Transverse colon (tissue), 4 donors: ENCODE measurements around the gene ROBO1.
"Not testable (repeated sequence)": the region's sequence is repeated elsewhere in the genome, so short reads cannot be mapped to it uniquely, and the experiment has no call there.

ENCODE experiments used
- POLR2A ChIP-seq: fragments of 450-650 bp; IDR thresholded peaks from one replicate; pipeline ENCODE4 v1.6.1; 2016; ENCODE audit warnings: antibody characterized with exemption, mild to moderate bottlenecking, moderate library complexity
- POLR2AphosphoS5 ChIP-seq, 3 donors: sonication (generic); formaldehyde crosslinking; IDR thresholded peaks; one replicate each; pipeline ENCODE4 v1.6.1; 2016; ENCODE audit warnings: antibody characterized with exemption in 3 of 3
- TF ChIP-seq, protein P1 (sequence below), 5 experiments: fragments of 200-600 bp in 3 of 5; fragments of 450-650 bp in 2 of 5; sonication (generic) in 3 of 5; IDR thresholded peaks; 1 replicate in 2 of 5; 2 replicates in 3 of 5; pipeline ENCODE4 v1.5.1; 2016 to 2017; ENCODE audit warnings: antibody characterized with exemption in 5 of 5, inconsistent platforms in 3 of 5, mild to moderate bottlenecking in 2 of 5, moderate library complexity in 1 of 5

DNA sequence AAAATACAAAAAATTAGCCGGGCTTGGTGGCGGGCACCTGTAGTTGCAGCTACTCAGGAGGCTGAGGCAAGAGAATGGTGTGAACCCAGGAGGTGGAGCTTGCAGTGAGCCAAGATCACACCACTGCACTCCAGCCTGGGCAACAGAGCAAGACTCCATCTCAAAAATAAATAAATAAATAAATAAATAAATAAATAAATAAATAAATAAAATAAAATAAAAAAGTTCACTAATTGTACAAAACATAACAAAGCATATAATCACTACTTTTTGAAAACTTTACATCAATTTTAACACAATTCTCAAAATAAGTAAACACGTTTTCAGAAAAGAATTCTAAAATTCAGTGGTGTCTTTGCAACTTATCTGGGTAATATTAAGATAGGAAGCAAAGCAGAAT is 1017.5 kb downstream of the ROBO1 start:
- TF ChIP-seq, protein P1, sequence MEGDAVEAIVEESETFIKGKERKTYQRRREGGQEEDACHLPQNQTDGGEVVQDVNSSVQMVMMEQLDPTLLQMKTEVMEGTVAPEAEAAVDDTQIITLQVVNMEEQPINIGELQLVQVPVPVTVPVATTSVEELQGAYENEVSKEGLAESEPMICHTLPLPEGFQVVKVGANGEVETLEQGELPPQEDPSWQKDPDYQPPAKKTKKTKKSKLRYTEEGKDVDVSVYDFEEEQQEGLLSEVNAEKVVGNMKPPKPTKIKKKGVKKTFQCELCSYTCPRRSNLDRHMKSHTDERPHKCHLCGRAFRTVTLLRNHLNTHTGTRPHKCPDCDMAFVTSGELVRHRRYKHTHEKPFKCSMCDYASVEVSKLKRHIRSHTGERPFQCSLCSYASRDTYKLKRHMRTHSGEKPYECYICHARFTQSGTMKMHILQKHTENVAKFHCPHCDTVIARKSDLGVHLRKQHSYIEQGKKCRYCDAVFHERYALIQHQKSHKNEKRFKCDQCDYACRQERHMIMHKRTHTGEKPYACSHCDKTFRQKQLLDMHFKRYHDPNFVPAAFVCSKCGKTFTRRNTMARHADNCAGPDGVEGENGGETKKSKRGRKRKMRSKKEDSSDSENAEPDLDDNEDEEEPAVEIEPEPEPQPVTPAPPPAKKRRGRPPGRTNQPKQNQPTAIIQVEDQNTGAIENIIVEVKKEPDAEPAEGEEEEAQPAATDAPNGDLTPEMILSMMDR (IDR thresholded peaks at IDR 0.05), result not testable (repeated sequence)
- TF ChIP-seq POLR2A; POLR2AphosphoS5 (IDR thresholded peaks at IDR 0.05): not testable (repeated sequence)
